ENCODE measurements around the gene ABT1.

The ABT1 gene

GRCh38 chr6:26563488-26563887 is 33.3 kb upstream of the ABT1 start:
- TF ChIP-seq GATA3 (IDR thresholded peaks at IDR 0.05; ENCODE audit: low read depth, low read length): no peak
- no peak for TF ChIP-seq GATA2 (IDR thresholded peaks at IDR 0.05; ENCODE audit: low read depth, low read length)

- TF ChIP-seq GATA3 (IDR thresholded peaks at IDR 0.05; ENCODE audit: low read depth, low read length): no peak
- TF ChIP-seq GATA2 (IDR thresholded peaks at IDR 0.05; ENCODE audit: low read depth, low read length): no peak
These were observed 27.9 kb upstream of the ABT1 start for GRCh38 chr6:26568601-26569432.

GRCh38 chr6:26569433-26569764 is 27.4 kb upstream of the ABT1 start:
- TF ChIP-seq GATA3 (IDR thresholded peaks at IDR 0.05; ENCODE audit: low read depth, low read length) (no peak), GATA2 (IDR thresholded peaks at IDR 0.05; ENCODE audit: low read depth, low read length) (no peak)

GRCh38 chr6:26570027-26570809 is 26.5 kb upstream of the ABT1 start:
- no peak for TF ChIP-seq GATA2 (IDR thresholded peaks at IDR 0.05; ENCODE audit: low read depth, low read length)
- TF ChIP-seq GATA3 (IDR thresholded peaks at IDR 0.05; ENCODE audit: low read depth, low read length): no peak

- TF ChIP-seq GATA2 (IDR thresholded peaks at IDR 0.05; ENCODE audit: low read depth, low read length) (no peak), GATA3 (IDR thresholded peaks at IDR 0.05; ENCODE audit: low read depth, low read length) (no peak)
These were observed 25.0 kb upstream of the ABT1 start for GRCh38 chr6:26571592-26572296.

- TF ChIP-seq GATA3 (IDR thresholded peaks at IDR 0.05; ENCODE audit: low read depth, low read length) (no peak), GATA2 (IDR thresholded peaks at IDR 0.05; ENCODE audit: low read depth, low read length) (no peak)
These were observed 21.2 kb upstream of the ABT1 start for GRCh38 chr6:26575494-26575939.

GRCh38 chr6:26576407-26576843 is 20.3 kb upstream of the ABT1 start:
- TF ChIP-seq GATA3 (IDR thresholded peaks at IDR 0.05; ENCODE audit: low read depth, low read length) (no peak), GATA2 (IDR thresholded peaks at IDR 0.05; ENCODE audit: low read depth, low read length) (no peak)

- TF ChIP-seq GATA3 (IDR thresholded peaks at IDR 0.05; ENCODE audit: low read depth, low read length): no peak
- no peak for TF ChIP-seq GATA2 (IDR thresholded peaks at IDR 0.05; ENCODE audit: low read depth, low read length)
These were observed 19.6 kb upstream of the ABT1 start for GRCh38 chr6:26576929-26577719.

GRCh38 chr6:26577720-26578072 is 19.1 kb upstream of the ABT1 start:
- TF ChIP-seq GATA3 (IDR thresholded peaks at IDR 0.05; ENCODE audit: low read depth, low read length) (no peak), GATA2 (IDR thresholded peaks at IDR 0.05; ENCODE audit: low read depth, low read length) (no peak)

- TF ChIP-seq GATA2 (IDR thresholded peaks at IDR 0.05; ENCODE audit: low read depth, low read length): no peak
- TF ChIP-seq GATA3 (IDR thresholded peaks at IDR 0.05; ENCODE audit: low read depth, low read length): no peak
These were observed 18.5 kb upstream of the ABT1 start for GRCh38 chr6:26578279-26578678.

GRCh38 chr6:26578741-26579140 is 18.0 kb upstream of the ABT1 start:
- no peak for TF ChIP-seq GATA3 (IDR thresholded peaks at IDR 0.05; ENCODE audit: low read depth, low read length)
- TF ChIP-seq GATA2 (IDR thresholded peaks at IDR 0.05; ENCODE audit: low read depth, low read length): no peak

GRCh38 chr6:26581164-26581915 is 15.4 kb upstream of the ABT1 start:
- TF ChIP-seq GATA2 (IDR thresholded peaks at IDR 0.05; ENCODE audit: low read depth, low read length) (no peak), GATA3 (IDR thresholded peaks at IDR 0.05; ENCODE audit: low read depth, low read length) (no peak)

GRCh38 chr6:26588965-26589364 is 7.8 kb upstream of the ABT1 start:
- TF ChIP-seq GATA2 (IDR thresholded peaks at IDR 0.05; ENCODE audit: low read depth, low read length): no peak
- no peak for TF ChIP-seq GATA3 (IDR thresholded peaks at IDR 0.05; ENCODE audit: low read depth, low read length)
